Keratinocyte (primary cell): ENCODE data around the gene GLTP. TPM values are rescaled to one million over a fixed set of nuclear protein-coding genes. Genes with fewer than 3 reads are reported as not detected.

Experiments used
- DNase-seq: peaks from one replicate; pipeline ENCODE4 v3.0.0-alpha.2; 2011; ENCODE audit warnings: low read depth, missing footprints, low spot score
- FAIRE-seq: peaks from 2 replicates; lab custom pipeline; 2011; peaks lifted over from hg19 to GRCh38; lab: Jason Lieb, UNC
- H2AFZ ChIP-seq: 2 replicates; pipeline ENCODE4 v1.6.0; 2012; ENCODE audit warnings: low read length, control low read depth, inconsistent platforms; ENCODE audit not compliant: control insufficient read depth
- H3K27ac ChIP-seq: 2 replicates; pipeline ENCODE4 v1.5.1; 2011; ENCODE audit warnings: low read length; ENCODE audit not compliant: control insufficient read depth, insufficient read depth
- H3K27me3 ChIP-seq: 3 replicates; pipeline ENCODE4 v1.6.0; 2011; ENCODE audit warnings: low read length; ENCODE audit not compliant: control insufficient read depth, insufficient read depth; ENCODE audit errors: extremely low read depth
- H3K36me3 ChIP-seq, 2 experiments: 2 replicates in 1 of 2; 3 replicates in 1 of 2; pipeline ENCODE4 v1.5.1; 2011; ENCODE audit warnings: low read length in 2 of 2, mild to moderate bottlenecking in 1 of 2; ENCODE audit not compliant: control insufficient read depth in 2 of 2, insufficient read depth in 2 of 2; ENCODE audit errors: extremely low read depth in 1 of 2
- H3K4me1 ChIP-seq: 3 replicates; pipeline ENCODE4 v1.5.1; 2011; ENCODE audit warnings: low read length; ENCODE audit not compliant: control insufficient read depth, insufficient read depth; ENCODE audit errors: extremely low read depth
- H3K4me2 ChIP-seq: 3 replicates; pipeline ENCODE4 v1.6.0; 2011; ENCODE audit warnings: low read depth, low read length; ENCODE audit not compliant: control insufficient read depth, insufficient read depth; ENCODE audit errors: extremely low read depth
- H3K4me3 ChIP-seq, 3 experiments: fragments of 200-600 bp in 1 of 3; sonication (generic) in 1 of 3; 2 replicates in 2 of 3; 3 replicates in 1 of 3; pipeline ENCODE4 v1.5.1; 2011 to 2016; ENCODE audit warnings: low read length in 3 of 3, mild to moderate bottlenecking in 3 of 3, control low read depth in 2 of 3, inconsistent platforms in 1 of 3, low read depth in 1 of 3, mixed read lengths in 1 of 3, mixed run types in 1 of 3, moderate library complexity in 1 of 3; ENCODE audit not compliant: control insufficient read depth in 2 of 3, insufficient read depth in 2 of 3; ENCODE audit errors: extremely low read depth in 1 of 3
- H3K79me2 ChIP-seq: 2 replicates; pipeline ENCODE4 v1.6.0; 2012; ENCODE audit warnings: low read length; ENCODE audit not compliant: control insufficient read depth, insufficient read depth
- H3K9ac ChIP-seq: 3 replicates; pipeline ENCODE4 v1.6.0; 2011; ENCODE audit warnings: low read length; ENCODE audit not compliant: control insufficient read depth, insufficient read depth; ENCODE audit errors: extremely low read depth
- H3K9me1 ChIP-seq: 3 replicates; pipeline ENCODE4 v1.6.0; 2011; ENCODE audit warnings: low read length; ENCODE audit not compliant: control insufficient read depth, insufficient read depth; ENCODE audit errors: extremely low read depth
- H3K9me3 ChIP-seq: 2 replicates; pipeline ENCODE4 v1.5.1; 2012; ENCODE audit warnings: low read depth, low read length; ENCODE audit not compliant: control insufficient read depth
- H4K20me1 ChIP-seq: 3 replicates; pipeline ENCODE4 v1.6.0; 2011; ENCODE audit warnings: low read length; ENCODE audit not compliant: control insufficient read depth, insufficient read depth; ENCODE audit errors: extremely low read depth
- EZH2 ChIP-seq: IDR thresholded peaks from one replicate; pipeline ENCODE4 v1.6.1; 2012; ENCODE audit warnings: inconsistent platforms, mild to moderate bottlenecking, low read length, moderate library complexity
- dilution Hi-C: fragments of 300-500 bp; cut with MboI; formaldehyde crosslinking; loops from one replicate; pipeline ENCODE4 v1.7.0; 2020; ENCODE audit warnings: low sequenced_read_pairs; ENCODE audit not compliant: extremely low pct_ligation_motif_present
- polyA plus RNA-seq, 5 experiments: library from polyadenylated mRNA; depleted of rRNA in 3 of 5; stranded (reverse) in 3 of 5; stranded (forward) in 1 of 5; unstranded in 1 of 5; fragments of >200 nt; gene quantifications; 1 replicate in 1 of 5; 2 replicates in 3 of 5; 3 replicates in 1 of 5; pipeline versions ENCODE4 v1.2.1 to v1.2.3, GENCODE V29; 2011 to 2012; ENCODE audit warnings: missing spikeins in 2 of 5, low read depth in 1 of 5, low replicate concordance in 1 of 5
- TF ChIP-seq, protein P1 (sequence below), 3 experiments: IDR thresholded peaks in 1 of 3; conservative IDR thresholded peaks in 1 of 3; optimal IDR thresholded peaks in 1 of 3; 2 replicates in 2 of 3; 3 replicates in 1 of 3; pipeline versions ENCODE3 to v1.5.1; 2011; ENCODE audit warnings: low read length in 3 of 3, mild to moderate bottlenecking in 3 of 3, moderate library complexity in 2 of 3, control low read depth in 1 of 3, inconsistent platforms in 1 of 3; ENCODE audit not compliant: insufficient read depth in 2 of 3; ENCODE audit errors: extremely low read depth in 1 of 3

The GLTP gene
- polyA plus RNA-seq, 1 donor (not counting 4 experiments of a cell fraction or from before 2014, with no cell fraction given), result 54.6 TPM

GRCh38 chr12:109926488-109927210 is 46.3 kb upstream of the GLTP start:
- Histone ChIP-seq H2AFZ (no peak overlapping the region), H3K36me3 (peaks cover 10 to 17% of the 10 kb centered on the region in 2 experiments), H3K4me3 (no peak overlapping the region), H3K79me2 (no peaks in the 10 kb centered on the region), H3K27me3 (no peaks in the 10 kb centered on the region), H3K4me1 (no peaks in the 10 kb centered on the region), H3K27ac (no peak overlapping the region), H3K9me1 (no peaks in the 10 kb centered on the region), H3K9me3 (no peaks in the 10 kb centered on the region), H3K9ac (no peak overlapping the region), H3K4me2 (no peak overlapping the region), H4K20me1 (no peaks in the 10 kb centered on the region)
- no peak for FAIRE-seq
- DNase-seq, result no peak
- TF ChIP-seq EZH2, result no peak
- TF ChIP-seq, protein P1, sequence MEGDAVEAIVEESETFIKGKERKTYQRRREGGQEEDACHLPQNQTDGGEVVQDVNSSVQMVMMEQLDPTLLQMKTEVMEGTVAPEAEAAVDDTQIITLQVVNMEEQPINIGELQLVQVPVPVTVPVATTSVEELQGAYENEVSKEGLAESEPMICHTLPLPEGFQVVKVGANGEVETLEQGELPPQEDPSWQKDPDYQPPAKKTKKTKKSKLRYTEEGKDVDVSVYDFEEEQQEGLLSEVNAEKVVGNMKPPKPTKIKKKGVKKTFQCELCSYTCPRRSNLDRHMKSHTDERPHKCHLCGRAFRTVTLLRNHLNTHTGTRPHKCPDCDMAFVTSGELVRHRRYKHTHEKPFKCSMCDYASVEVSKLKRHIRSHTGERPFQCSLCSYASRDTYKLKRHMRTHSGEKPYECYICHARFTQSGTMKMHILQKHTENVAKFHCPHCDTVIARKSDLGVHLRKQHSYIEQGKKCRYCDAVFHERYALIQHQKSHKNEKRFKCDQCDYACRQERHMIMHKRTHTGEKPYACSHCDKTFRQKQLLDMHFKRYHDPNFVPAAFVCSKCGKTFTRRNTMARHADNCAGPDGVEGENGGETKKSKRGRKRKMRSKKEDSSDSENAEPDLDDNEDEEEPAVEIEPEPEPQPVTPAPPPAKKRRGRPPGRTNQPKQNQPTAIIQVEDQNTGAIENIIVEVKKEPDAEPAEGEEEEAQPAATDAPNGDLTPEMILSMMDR (optimal IDR thresholded peaks at IDR 0.05 in 1 of 3, IDR thresholded peaks at IDR 0.05 in 1 of 3, conservative IDR thresholded peaks at IDR 0.05 in 1 of 3; ENCODE audit: extremely low read depth in 1 of 3, insufficient read depth in 2 of 3, low read length in 3 of 3), result no peak
- dilution Hi-C loops, result no loop called here

GRCh38 chr12:109926016-109926415 is 45.7 kb upstream of the GLTP start:
- Histone ChIP-seq H3K9me1 (no peaks in the 10 kb centered on the region), H3K27ac (no peak overlapping the region), H3K79me2 (no peaks in the 10 kb centered on the region), H3K4me3 (no peak overlapping the region), H3K4me2 (no peak overlapping the region), H3K9ac (no peak overlapping the region), H3K4me1 (no peaks in the 10 kb centered on the region), H3K27me3 (no peaks in the 10 kb centered on the region), H2AFZ (no peak overlapping the region), H3K36me3 (peaks cover 5 to 12% of the 10 kb centered on the region in 2 experiments), H4K20me1 (no peaks in the 10 kb centered on the region), H3K9me3 (no peaks in the 10 kb centered on the region)
- TF ChIP-seq EZH2, result no peak
- TF ChIP-seq, protein P1 (optimal IDR thresholded peaks at IDR 0.05 in 1 of 3, IDR thresholded peaks at IDR 0.05 in 1 of 3, conservative IDR thresholded peaks at IDR 0.05 in 1 of 3; ENCODE audit: extremely low read depth in 1 of 3, insufficient read depth in 2 of 3, low read length in 3 of 3), result no peak
- FAIRE-seq (no peak), DNase-seq (no peak)
- dilution Hi-C loops, result no loop called here
